H9 (cell line): ENCODE data around the gene CACNG5. TPM values are rescaled to one million over a fixed set of nuclear protein-coding genes. Genes with fewer than 3 reads are reported as not detected.

Experiments
- DNase-seq: peaks from one replicate; pipeline ENCODE4 v3.0.0-alpha.2; 2017
- H2AFZ ChIP-seq: one replicate; pipeline ENCODE4 v1.6.1; 2013; ENCODE audit warnings: mild to moderate bottlenecking, low read length, control low read depth, moderate library complexity
- H2AK5ac ChIP-seq: 2 replicates; pipeline ENCODE4 v1.6.1; 2013; ENCODE audit warnings: low read length, control low read depth, mixed read lengths; ENCODE audit not compliant: insufficient read length
- H2BK120ac ChIP-seq: one replicate; pipeline ENCODE4 v1.6.1; 2013; ENCODE audit warnings: low read depth, mild to moderate bottlenecking, low read length, control low read depth, inconsistent platforms; ENCODE audit not compliant: poor library complexity, severe bottlenecking
- H2BK12ac ChIP-seq: 2 replicates; pipeline ENCODE4 v1.6.1; 2013; ENCODE audit warnings: low read length, control low read depth, mixed read lengths, low read depth; ENCODE audit not compliant: insufficient read length
- H2BK15ac ChIP-seq: 2 replicates; pipeline ENCODE4 v1.6.1; 2013; ENCODE audit warnings: low read depth, low read length, control low read depth
- H2BK20ac ChIP-seq: one replicate; pipeline ENCODE4 v1.6.1; 2013; ENCODE audit warnings: low read depth, mild to moderate bottlenecking, low read length, control low read depth, inconsistent platforms; ENCODE audit not compliant: poor library complexity, severe bottlenecking
- H2BK5ac ChIP-seq: 2 replicates; pipeline ENCODE4 v1.6.1; 2013; ENCODE audit warnings: low read length, control low read depth, mixed read lengths; ENCODE audit not compliant: insufficient read length
- H3K14ac ChIP-seq: 2 replicates; pipeline ENCODE4 v1.6.1; 2013; ENCODE audit warnings: low read length, control low read depth; ENCODE audit not compliant: insufficient read depth
- H3K18ac ChIP-seq: 2 replicates; pipeline ENCODE4 v1.6.1; 2013; ENCODE audit warnings: low read depth, mild to moderate bottlenecking, mixed read lengths, low read length, control low read depth; ENCODE audit not compliant: insufficient read length
- H3K23ac ChIP-seq: 2 replicates; pipeline ENCODE4 v1.6.1; 2013; ENCODE audit warnings: low read length, control low read depth, mixed read lengths, low read depth; ENCODE audit not compliant: insufficient read length
- H3K23me2 ChIP-seq: 2 replicates; pipeline ENCODE4 v1.6.1; 2013; ENCODE audit warnings: low read depth, mild to moderate bottlenecking, mixed read lengths, low read length, control low read depth; ENCODE audit not compliant: insufficient read length, poor library complexity, severe bottlenecking
- H3K27ac ChIP-seq: 2 replicates; pipeline ENCODE4 v1.5.1; 2013; ENCODE audit warnings: low read length, control low read depth, mixed read lengths, low read depth; ENCODE audit not compliant: insufficient read length
- H3K27me3 ChIP-seq: 2 replicates; pipeline ENCODE4 v1.6.1; 2013; ENCODE audit warnings: low read length, control low read depth, inconsistent platforms; ENCODE audit not compliant: insufficient read depth
- H3K4ac ChIP-seq: 2 replicates; pipeline ENCODE4 v1.6.1; 2013; ENCODE audit warnings: low read depth, mild to moderate bottlenecking, control low read depth, inconsistent platforms, low read length, moderate library complexity
- H3K4me1 ChIP-seq: 2 replicates; pipeline ENCODE4 v1.6.1; 2013; ENCODE audit warnings: low read length, control low read depth, inconsistent platforms; ENCODE audit not compliant: insufficient read depth
- H3K4me2 ChIP-seq: 2 replicates; pipeline ENCODE4 v1.6.1; 2013; ENCODE audit warnings: low read length, control low read depth, mixed read lengths; ENCODE audit not compliant: insufficient read length, insufficient read depth
- H3K56ac ChIP-seq: 2 replicates; pipeline ENCODE4 v1.6.1; 2013; ENCODE audit warnings: low read depth, mild to moderate bottlenecking, mixed read lengths, low read length, control low read depth; ENCODE audit not compliant: insufficient read length
- H3K79me1 ChIP-seq: 2 replicates; pipeline ENCODE4 v1.6.1; 2013; ENCODE audit warnings: low read depth, mild to moderate bottlenecking, moderate library complexity, low read length, control low read depth, inconsistent platforms; ENCODE audit not compliant: insufficient read depth, poor library complexity, severe bottlenecking
- H3K79me2 ChIP-seq: 2 replicates; pipeline ENCODE4 v1.6.1; 2013; ENCODE audit warnings: low read length, control low read depth, inconsistent platforms; ENCODE audit not compliant: insufficient read depth
- H3K9ac ChIP-seq: 2 replicates; pipeline ENCODE4 v1.6.1; 2013; ENCODE audit warnings: low read length, control low read depth, mixed read lengths; ENCODE audit not compliant: insufficient read length; ENCODE audit errors: extremely low read depth
- H3K9me3 ChIP-seq: one replicate; pipeline ENCODE4 v1.6.1; 2013; ENCODE audit warnings: low read depth, low read length, inconsistent platforms; ENCODE audit not compliant: control insufficient read depth
- H3T11ph ChIP-seq: one replicate; pipeline ENCODE4 v1.6.1; 2013; ENCODE audit warnings: mild to moderate bottlenecking, low read length, control low read depth, inconsistent platforms
- H4K20me1 ChIP-seq: one replicate; pipeline ENCODE4 v1.6.1; 2013; ENCODE audit not compliant: control insufficient read depth, insufficient read length, insufficient read depth
- H4K5ac ChIP-seq: 2 replicates; pipeline ENCODE4 v1.6.1; 2013; ENCODE audit warnings: low read depth, mild to moderate bottlenecking, mixed read lengths, low read length, control low read depth; ENCODE audit not compliant: insufficient read length
- H4K8ac ChIP-seq: replicated peaks from 2 replicates; pipeline ENCODE4 v1.6.1; 2013; ENCODE audit warnings: low read length, control low read depth, mixed read lengths, low read depth; ENCODE audit not compliant: insufficient read length
- H4K91ac ChIP-seq: 2 replicates; pipeline ENCODE4 v1.6.1; 2013; ENCODE audit warnings: low read depth, mild to moderate bottlenecking, moderate library complexity, mixed read lengths, low read length, control low read depth; ENCODE audit not compliant: insufficient read length
- H3K27ac Mint-ChIP-seq, 3 experiments: 2 replicates in 2 of 3; 3 replicates in 1 of 3; pipeline ENCODE4 v1.8.0; 2020 to 2021; ENCODE audit warnings: mixed read lengths in 3 of 3, mild to moderate bottlenecking in 1 of 3, moderate library complexity in 1 of 3
- H3K27me3 Mint-ChIP-seq: 2 replicates; pipeline ENCODE4 v1.8.0; 2021; ENCODE audit warnings: low read depth, mild to moderate bottlenecking, moderate library complexity, mixed read lengths
- H3K36me3 Mint-ChIP-seq, 3 experiments: 2 replicates in 2 of 3; 3 replicates in 1 of 3; pipeline ENCODE4 v1.8.0; 2020 to 2021; ENCODE audit warnings: low read depth in 3 of 3, mixed read lengths in 3 of 3; ENCODE audit not compliant: insufficient read depth in 1 of 3
- H3K4me1 Mint-ChIP-seq, 2 experiments: 2 replicates each; pipeline ENCODE4 v1.8.0; 2020; ENCODE audit warnings: mixed read lengths in 2 of 2
- H3K4me3 Mint-ChIP-seq, 2 experiments: 2 replicates in 1 of 2; 3 replicates in 1 of 2; pipeline ENCODE4 v1.8.0; 2020 to 2021; ENCODE audit warnings: mild to moderate bottlenecking in 2 of 2, mixed read lengths in 2 of 2, moderate library complexity in 1 of 2
- H3K9me3 Mint-ChIP-seq, 2 experiments: 2 replicates in 1 of 2; 3 replicates in 1 of 2; pipeline ENCODE4 v1.8.0; 2020; ENCODE audit warnings: mild to moderate bottlenecking in 2 of 2, mixed read lengths in 2 of 2, moderate library complexity in 1 of 2
- CTCF ChIP-seq: fragments of 200-600 bp; sonication (generic); conservative IDR thresholded peaks from 3 replicates; pipeline ENCODE4 v1.8.0; 2021; ENCODE audit warnings: antibody characterized with exemption, mild to moderate bottlenecking
- WGBS: extraction: QIAGEN DNeasy Blood & Tissue Kit; methylation state at CpG from one replicate; pipeline ENCODE4 v1.1.7; 2013; ENCODE audit warnings: missing lambda C conversion rate, low lambda C conversion rate, mixed read lengths; ENCODE audit not compliant: insufficient read length; ENCODE audit errors: extremely low coverage; 5-methylcytosine and 5-hydroxymethylcytosine counted together
- total RNA-seq: library from RNA; stranded (reverse); gene quantifications from 2 replicates; pipeline ENCODE4 v1.2.1, GENCODE V29; 2021

Gene CACNG5
- total RNA-seq, 1 experiment from 2014 or later: 1.6 TPM

GRCh38 chr17:66837226-66837625 is 2.3 kb downstream of the CACNG5 start:
- H3K23ac ChIP-seq: no peak overlapping the region
- no peak overlapping the region for H2AK5ac ChIP-seq
- no peak overlapping the region for H4K5ac ChIP-seq
- peaks cover 5% of the 10 kb centered on the region for H3K23me2 ChIP-seq
- Mint-ChIP-seq H3K4me1 (0 out of 4 replicates have a peak, but pooled peaks cover 0 to 2% of the 10 kb centered on the region in 2 experiments), H3K9me3 (no peaks in the 10 kb centered on the region), H3K27ac (no peak overlapping the region), H3K27me3 (peaks cover 51% of the 10 kb centered on the region), H3K4me3 (no peak overlapping the region), H3K36me3 (no peaks in the 10 kb centered on the region)
- H3K27ac ChIP-seq: no peak overlapping the region
- no peak overlapping the region for H2BK20ac ChIP-seq
- H4K91ac ChIP-seq: no peak overlapping the region
- no peak overlapping the region for H3K56ac ChIP-seq
- H3K79me1 ChIP-seq: no peaks in the 10 kb centered on the region
- H3K9ac ChIP-seq: no peak overlapping the region
- H3K18ac ChIP-seq: no peak overlapping the region
- no peaks in the 10 kb centered on the region for H4K20me1 ChIP-seq
- H3K79me2 ChIP-seq: no peaks in the 10 kb centered on the region
- DNase-seq: no peak
- H2BK5ac ChIP-seq: no peak overlapping the region
- no peaks in the 10 kb centered on the region for H3K27me3 ChIP-seq
- no peak overlapping the region for H3K4me2 ChIP-seq
- H3T11ph ChIP-seq: no peak overlapping the region
- H2BK15ac ChIP-seq: no peak overlapping the region
- no peak overlapping the region for H2BK120ac ChIP-seq
- no peak overlapping the region for H2AFZ ChIP-seq
- no CpG with 5 or more reads among the region's 1 CpG for WGBS
- no peaks in the 10 kb centered on the region for H3K9me3 ChIP-seq
- no peak overlapping the region for H3K4ac ChIP-seq
- H3K14ac ChIP-seq: no peak overlapping the region
- H2BK12ac ChIP-seq: no peak overlapping the region
- no peaks in the 10 kb centered on the region; the same call in 1 of the 2 replicates for H3K4me1 ChIP-seq
- no peak for TF ChIP-seq CTCF
- no peak overlapping the region for H4K8ac ChIP-seq
